HG02798 (cell line): ENCODE results near the gene FAM181A.

Experiments used
- ATAC-seq: cut with Tn5 transposase; IDR thresholded peaks from one replicate; pipeline ENCODE4 v1.9.1; 2021; ENCODE audit warnings: mild to moderate bottlenecking; ENCODE audit not compliant: unreplicated experiment, poor library complexity

FAM181A gene

GRCh38 chr14:93926873-93927799 is at the start of gene FAM181A:
Gene FAM181A, plus strand, starts transcription at chr14:93927344. Its CDS starts 942 bp downstream, at chr14:93928286.
- no peak for ATAC-seq

- no peak for ATAC-seq
Observed at GRCh38 chr14:93878212-93878611, 48.9 kb upstream of the FAM181A start.

GRCh38 chr14:93878871-93879270 is 48.3 kb upstream of the FAM181A start:
- no peak for ATAC-seq

- no peak for ATAC-seq
Observed at GRCh38 chr14:93879362-93879983, 47.7 kb upstream of the FAM181A start.

- ATAC-seq, result no peak
Observed at GRCh38 chr14:93880021-93880820, 46.9 kb upstream of the FAM181A start.

GRCh38 chr14:93884950-93885349 is 42.2 kb upstream of the FAM181A start:
- ATAC-seq, result no peak

- ATAC-seq, result no peak
Observed at GRCh38 chr14:93888995-93889394, 38.1 kb upstream of the FAM181A start.

GRCh38 chr14:93889739-93890483 is 37.2 kb upstream of the FAM181A start:
- ATAC-seq, result no peak

- ATAC-seq, result no peak
Observed at GRCh38 chr14:93891756-93892504, 35.2 kb upstream of the FAM181A start.

- no peak for ATAC-seq
Observed at GRCh38 chr14:93892505-93892839, 34.7 kb upstream of the FAM181A start.

- no peak for ATAC-seq
Observed at GRCh38 chr14:93892923-93893558, 34.1 kb upstream of the FAM181A start.

- no peak for ATAC-seq
Observed at GRCh38 chr14:93893661-93894261, 33.4 kb upstream of the FAM181A start.

GRCh38 chr14:93895023-93895604 is 32.0 kb upstream of the FAM181A start:
- ATAC-seq, result no peak

- ATAC-seq, result no peak
Observed at GRCh38 chr14:93897476-93897845, 29.7 kb upstream of the FAM181A start.

- no peak for ATAC-seq
Observed at GRCh38 chr14:93898081-93898611, 29.0 kb upstream of the FAM181A start.

- no peak for ATAC-seq
Observed at GRCh38 chr14:93898731-93899130, 28.4 kb upstream of the FAM181A start.

GRCh38 chr14:93901813-93902212 is 25.3 kb upstream of the FAM181A start:
- ATAC-seq, result no peak
